Hepatocyte (in vitro differentiated cells): Measurements from ENCODE around the gene MARCHF5.

Experiments used
- CTCF ChIP-seq: fragments of 200-600 bp; sonication (generic); IDR thresholded peaks from 2 replicates; pipeline ENCODE4 v1.5.1; 2016; ENCODE audit warnings: antibody characterized with exemption, mild to moderate bottlenecking; ENCODE audit not compliant: poor library complexity
- EZH2 ChIP-seq: fragments of 200-600 bp; sonication (generic); IDR thresholded peaks from 2 replicates; pipeline ENCODE4 v1.6.1; 2016; ENCODE audit warnings: antibody characterized with exemption, mild to moderate bottlenecking, borderline replicate concordance

GRCh38 chr10:92290837-92291615, at the start of gene MARCHF5, which contains the start of gene CPEB3:
- TF ChIP-seq CTCF, result peak; percentile 50
- TF ChIP-seq EZH2, result no peak
